NCI-H345 treated with DMSO at 0.1 percent for 48 hours (cell line): ENCODE measurements around the gene F2RL3.
"Not testable (repeated sequence)": the region's sequence is repeated elsewhere in the genome, so short reads cannot be mapped to it uniquely, and the experiment has no call there.

Experiments used
- DNase-seq: peaks from one replicate; lab custom pipeline; 2025; ENCODE audit not compliant: unreplicated experiment; lab: John Stamatoyannopoulos, UW

Gene F2RL3

GRCh38 chr19:16919496-16919895 lies 30.7 kb downstream of the F2RL3 start:
- DNase-seq: no peak

DNA sequence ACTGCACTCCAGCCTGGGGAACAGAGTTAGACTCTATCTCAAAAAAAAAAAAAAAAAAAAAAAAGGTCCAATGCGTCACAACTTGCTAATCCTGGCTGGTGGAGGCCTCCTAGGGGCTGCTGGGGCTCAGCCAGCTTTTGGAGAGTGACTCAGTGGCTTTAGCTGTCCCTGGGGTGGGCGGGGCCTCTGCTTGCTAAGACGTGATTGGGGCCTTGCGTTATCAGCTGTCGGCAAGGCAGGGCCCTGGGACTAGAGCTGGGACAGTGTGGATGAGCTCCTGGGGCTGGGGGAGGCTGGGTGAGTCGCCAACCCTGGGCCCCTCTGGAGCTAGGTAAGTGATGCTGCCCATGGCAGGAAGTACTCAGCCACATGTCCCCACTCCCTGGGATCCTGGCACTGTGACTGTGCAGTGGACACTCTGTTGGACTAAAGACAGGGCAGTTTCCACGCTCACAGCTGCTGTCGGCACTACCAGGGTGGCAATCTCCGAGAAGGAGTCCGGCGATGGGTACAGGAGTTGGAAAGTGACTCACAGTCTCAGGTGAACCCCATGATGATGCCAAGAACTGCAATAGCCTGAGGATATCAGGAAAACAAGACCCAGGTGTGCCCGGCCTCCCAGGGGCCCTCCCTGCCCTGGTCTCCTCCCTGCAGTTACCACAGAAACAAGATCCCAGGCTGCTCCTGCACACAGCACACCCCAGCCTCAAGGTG lies 32.2 kb downstream of the F2RL3 start:
- no peak for DNase-seq

DNA sequence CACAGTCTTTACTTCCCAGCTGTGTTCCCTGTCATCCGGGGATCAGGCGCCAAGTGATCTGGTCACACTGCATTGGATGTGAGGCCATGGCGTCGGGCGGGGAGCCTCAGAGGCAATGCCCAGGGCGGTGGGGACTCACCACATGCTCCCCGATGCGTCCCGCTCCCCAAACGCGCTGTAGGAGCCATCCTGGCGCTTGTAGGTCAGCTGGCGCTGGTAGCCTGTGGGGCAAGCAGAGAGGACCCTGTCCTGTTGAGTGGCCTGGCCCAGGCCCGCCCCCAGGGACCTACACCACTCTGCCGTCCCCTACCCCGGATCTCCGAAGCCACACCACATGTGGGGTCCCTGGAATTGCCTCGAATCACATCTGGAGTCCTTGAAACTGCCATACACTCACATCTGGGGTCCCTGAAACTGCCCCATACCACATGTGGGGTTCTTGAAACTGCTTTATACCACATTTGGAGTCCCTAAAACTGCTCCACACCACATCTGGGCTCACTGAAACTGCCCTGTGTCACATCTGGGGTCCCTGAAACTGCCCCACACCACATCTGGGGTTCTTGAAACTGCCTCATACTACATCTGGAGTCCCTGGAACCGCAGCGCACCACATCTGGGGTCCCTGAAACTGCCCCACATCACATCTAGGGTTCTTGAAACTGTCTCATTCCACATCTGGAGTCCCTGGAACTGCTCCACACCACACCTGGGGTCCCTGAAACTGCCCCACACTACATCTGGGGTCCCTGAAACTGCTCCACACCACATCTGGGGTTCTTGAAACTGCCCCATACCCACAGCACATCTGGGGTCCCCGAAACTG lies 33.2 kb downstream of the F2RL3 start:
- no peak for DNase-seq

DNA sequence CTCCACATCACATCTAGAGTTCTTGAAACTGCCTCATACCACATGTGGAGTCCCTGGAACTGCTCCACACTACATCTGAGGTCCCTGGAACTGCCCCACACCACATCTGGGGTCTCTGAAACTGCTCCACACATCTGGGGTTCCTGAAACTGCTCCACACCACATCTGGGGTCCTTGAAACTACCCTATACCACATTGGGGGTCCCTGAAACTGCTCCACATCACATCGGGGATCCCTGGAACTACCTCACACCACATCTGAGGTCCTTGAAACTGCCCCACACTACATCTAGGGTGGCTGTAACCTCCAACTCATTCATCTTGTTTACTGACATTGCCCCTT lies 33.8 kb downstream of the F2RL3 start:
- DNase-seq: no peak

DNA sequence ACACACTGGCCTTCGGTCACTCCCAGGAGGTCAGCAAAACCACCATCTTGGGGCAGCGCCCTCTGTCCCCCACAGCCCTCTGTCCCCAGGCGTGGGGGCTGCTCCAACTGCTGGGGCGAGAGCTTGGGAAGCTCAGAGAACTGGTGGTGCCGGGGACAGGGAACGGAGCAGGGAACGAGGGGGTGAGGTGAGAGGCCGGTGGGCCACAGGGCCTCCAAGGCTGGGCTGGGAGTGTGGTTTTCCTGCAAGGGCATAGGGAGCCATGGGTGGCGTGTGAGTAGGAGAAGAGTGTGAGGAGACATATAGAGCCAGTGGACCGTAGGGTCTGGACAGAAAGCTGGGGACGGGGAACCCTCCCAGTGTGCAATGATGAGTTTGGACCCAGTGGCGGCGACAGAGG lies 34.1 kb downstream of the F2RL3 start:
- no peak for DNase-seq

DNA sequence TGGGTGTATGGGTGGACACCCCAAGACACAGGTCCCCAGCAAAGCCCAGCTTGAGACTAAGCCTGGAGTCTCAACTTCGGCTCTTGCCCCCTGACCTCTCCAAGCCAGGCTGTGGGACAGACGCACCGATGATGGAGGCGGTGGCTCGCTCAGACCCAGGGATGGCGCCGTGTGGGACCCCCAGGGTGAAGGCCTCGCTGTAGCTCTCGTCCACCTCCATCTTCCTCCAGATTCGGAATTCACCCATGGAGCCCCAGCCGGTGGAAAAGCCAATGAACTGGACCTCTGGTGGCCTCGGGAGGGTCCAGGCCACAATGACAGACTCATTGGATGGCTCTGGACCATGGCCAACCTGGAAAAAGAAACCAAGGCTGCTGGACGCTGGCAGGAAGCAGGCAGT lies 39.1 kb downstream of the F2RL3 start:
- no peak for DNase-seq

GRCh38 chr19:16928351-16928750 lies 39.6 kb downstream of the F2RL3 start:
- DNase-seq: no peak

GRCh38 chr19:16928916-16929315 lies 40.1 kb downstream of the F2RL3 start:
- DNase-seq: no peak

DNA sequence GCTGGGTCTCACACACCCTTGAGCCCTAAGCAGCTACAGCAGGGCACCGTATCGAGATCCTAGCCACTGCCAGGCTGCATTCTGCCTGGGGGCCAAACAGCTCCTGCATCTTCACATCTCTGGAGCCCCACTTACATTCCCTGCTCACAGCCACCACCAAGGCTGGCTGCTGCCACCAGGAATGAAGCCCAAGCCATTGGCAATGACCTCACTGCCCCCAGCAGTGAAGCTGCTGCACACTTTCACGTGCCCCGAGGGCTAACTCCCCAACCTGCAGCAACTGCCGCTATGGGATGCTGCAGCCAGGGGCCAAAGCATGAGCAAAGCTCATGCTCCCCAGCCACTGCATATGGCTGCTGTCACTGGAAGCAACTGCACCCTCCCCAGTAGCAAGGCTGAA lies 42.0 kb downstream of the F2RL3 start:
- no peak for DNase-seq

DNA sequence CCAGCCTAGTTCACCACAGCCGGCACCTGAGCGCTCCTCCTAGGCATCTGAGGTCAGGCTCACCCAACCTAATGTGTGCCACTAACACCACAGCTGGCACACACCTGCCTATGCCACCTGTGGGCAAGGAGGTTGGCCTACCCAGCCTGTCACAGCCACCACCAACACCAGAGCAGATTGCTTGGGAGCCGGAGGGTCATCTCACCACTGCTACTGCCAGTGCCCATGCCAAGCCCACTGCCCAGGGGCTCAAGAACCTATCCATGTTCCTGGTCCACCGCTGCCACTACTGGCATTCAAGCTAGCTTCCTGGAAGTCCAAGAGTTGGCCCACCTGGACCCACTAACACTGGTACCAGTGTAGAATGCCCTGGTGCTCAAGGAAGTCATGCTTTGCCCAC lies 42.5 kb downstream of the F2RL3 start:
- no peak for DNase-seq

- DNase-seq: no peak
These were observed 45.7 kb downstream of the F2RL3 start for GRCh38 chr19:16934489-16934888.

DNA sequence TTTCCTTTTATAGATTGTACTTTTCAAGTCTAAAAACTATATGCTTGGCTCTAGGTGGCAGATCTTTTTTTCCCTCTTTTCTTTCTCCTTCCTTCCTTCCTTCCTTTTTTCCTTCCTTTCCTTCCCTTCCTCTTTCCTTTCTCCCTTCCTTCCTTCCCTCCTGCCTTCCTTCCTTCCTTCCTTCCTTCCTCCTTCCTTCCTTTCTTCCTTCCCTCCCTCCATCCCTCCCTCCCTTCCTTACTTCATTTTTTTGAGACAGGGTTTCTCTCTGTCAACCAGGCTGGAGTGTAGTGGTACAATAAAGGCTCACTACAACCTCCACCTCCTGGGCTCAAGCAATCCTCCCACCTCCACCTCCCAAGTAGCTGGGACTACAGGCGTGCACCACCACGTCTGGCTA lies 48.1 kb downstream of the F2RL3 start:
- no peak for DNase-seq

DNA sequence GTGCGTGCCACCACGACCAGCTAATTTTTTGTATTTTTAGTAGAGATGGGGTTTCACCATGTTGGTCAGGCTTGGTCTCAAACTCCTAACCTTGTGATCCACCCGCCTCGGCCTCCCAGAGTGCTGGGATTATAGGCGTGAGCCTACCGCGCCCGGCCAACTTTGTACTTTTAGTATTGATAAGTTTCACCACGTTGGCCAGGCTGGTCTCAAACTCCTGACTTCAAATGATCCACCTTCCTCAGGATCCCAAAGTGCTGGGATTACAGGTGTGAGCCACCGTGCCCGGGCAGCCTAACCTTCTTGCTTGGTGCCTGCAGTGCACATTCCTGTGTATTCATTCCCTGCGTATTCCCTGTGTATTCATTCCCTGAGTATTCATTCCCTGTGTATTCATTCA lies 49.0 kb downstream of the F2RL3 start:
- not testable (repeated sequence) for DNase-seq

DNA sequence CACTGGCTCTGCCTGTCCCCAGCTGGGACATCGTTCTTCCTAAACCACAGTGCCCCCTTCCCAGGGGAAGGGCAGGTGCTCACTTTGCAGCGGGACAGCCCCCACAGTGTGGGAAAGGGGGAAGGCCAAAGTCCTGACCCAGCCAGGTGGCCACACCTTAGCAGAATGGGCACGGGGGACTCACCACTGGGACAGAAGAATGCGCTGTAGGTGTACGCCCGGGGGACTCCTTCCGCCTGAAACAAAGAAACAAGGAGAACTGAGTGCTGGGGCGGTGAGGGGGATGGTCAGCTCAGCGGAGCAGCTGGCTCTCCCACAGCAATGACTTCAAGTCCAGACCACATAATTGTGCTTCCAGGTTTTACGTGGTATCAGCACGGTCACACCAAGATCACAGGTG lies 49.4 kb downstream of the F2RL3 start:
- no peak for DNase-seq

DNA sequence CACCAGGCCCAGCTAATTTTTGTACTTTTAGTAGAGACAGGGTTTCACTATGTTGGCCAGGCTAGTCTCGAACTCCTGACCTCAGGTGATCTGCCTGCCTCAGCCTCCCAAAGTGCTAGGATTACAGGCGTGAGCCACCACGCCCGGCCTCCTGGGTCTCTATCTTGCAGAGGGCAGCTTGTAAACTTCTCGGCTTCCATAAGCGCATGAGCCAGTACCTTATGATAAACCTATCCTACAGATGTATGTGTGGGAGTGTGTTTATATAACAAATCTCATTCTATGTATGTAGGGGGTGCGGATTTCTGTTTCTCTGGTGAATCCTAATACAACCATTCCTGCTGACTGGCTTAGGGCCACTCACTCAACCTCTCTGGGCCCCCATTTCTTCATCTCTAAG lies 51.3 kb downstream of the F2RL3 start:
- not testable (repeated sequence) for DNase-seq

GRCh38 chr19:16940626-16941025 lies 51.8 kb downstream of the F2RL3 start:
- no peak for DNase-seq
